ENCODE results near the gene RPP40.

GRCh38 chr6:5042436-5042835, 38.6 kb upstream of the RPP40 start:
- TF ChIP-seq EZH2 (IDR thresholded peaks at IDR 0.05) (no peak), POLR2AphosphoS5 (IDR thresholded peaks at IDR 0.05; ENCODE audit: borderline replicate concordance, low read depth, low read length) (no peak), FOXP2 (optimal IDR thresholded peaks at IDR 0.05; ENCODE audit: control extremely low read depth, extremely low read length, insufficient read depth) (no peak)
